Urothelium cell line (cell line): ENCODE measurements around the gene PCDHGC5.

Source experiments
- DNase-seq: peaks from one replicate; pipeline ENCODE4 v3.0.0; 2011; ENCODE audit warnings: low spot score, mixed read lengths
- FAIRE-seq: peaks from 2 replicates; lab custom pipeline; 2011; peaks lifted over from hg19 to GRCh38; lab: Jason Lieb, UNC

The PCDHGC5 gene

DNA sequence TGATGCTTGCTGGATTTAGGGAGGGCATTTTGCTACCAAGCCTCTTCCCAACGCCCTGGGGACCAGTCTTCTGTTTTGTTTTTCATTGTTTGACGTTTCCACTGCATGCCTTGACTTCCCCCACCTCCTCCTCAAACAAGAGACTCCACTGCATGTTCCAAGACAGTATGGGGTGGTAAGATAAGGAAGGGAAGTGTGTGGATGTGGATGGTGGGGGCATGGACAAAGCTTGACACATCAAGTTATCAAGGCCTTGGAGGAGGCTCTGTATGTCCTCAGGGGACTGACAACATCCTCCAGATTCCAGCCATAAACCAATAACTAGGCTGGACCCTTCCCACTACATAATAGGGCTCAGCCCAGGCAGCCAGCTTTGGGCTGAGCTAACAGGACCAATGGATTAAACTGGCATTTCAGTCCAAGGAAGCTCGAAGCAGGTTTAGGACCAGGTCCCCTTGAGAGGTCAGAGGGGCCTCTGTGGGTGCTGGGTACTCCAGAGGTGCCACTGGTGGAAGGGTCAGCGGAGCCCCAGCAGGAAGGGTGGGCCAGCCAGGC lies 23.0 kb downstream of the PCDHGC5 start:
- DNase-seq (no peak), FAIRE-seq (no peak)

- DNase-seq: peak; percentile 20
- FAIRE-seq: no peak
These were observed 23.6 kb downstream of the PCDHGC5 start for GRCh38 chr5:141512390-141512910.

GRCh38 chr5:141512911-141513626 lies 24.2 kb downstream of the PCDHGC5 start:
- DNase-seq: no peak

DNA sequence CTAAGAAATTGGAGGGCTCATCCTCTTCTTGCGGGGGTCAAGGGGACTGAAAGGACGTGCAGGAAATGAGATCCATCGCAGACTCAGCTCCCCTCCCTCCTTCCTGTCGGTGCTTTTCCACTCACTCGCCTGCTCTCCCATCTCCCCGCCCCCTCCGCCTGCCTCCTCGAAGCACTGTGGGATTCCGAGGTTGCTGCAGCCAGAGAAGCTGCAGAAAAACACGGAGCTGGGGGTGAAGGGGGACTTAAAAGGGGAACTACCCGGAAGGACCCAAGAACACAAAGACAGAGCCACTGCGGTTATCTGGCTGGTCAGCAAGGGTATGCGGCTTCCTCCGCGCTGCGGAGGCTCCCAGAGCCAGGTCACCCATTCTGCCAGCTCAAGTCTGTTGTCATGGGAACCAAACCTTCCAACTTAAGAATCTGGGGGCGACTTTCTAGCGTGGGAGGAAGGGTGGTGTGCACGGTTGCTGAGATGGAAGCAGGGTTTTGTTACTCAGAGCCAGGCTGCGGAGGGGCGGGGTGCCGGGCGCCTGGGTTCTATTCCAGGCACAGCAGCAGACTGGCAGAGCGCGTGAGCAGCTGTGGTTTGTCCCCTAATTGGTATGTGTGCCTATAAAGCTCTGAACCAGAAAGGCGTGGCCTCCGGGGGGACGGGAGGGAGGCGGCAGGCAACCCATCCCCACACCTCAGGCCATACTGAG lies 24.9 kb downstream of the PCDHGC5 start:
- peak; percentile 66 for DNase-seq
- no peak for FAIRE-seq

More at GRCh38 chr5:141512911-141513626, 24.2 kb downstream of the PCDHGC5 start:
- no peak for FAIRE-seq

DNA sequence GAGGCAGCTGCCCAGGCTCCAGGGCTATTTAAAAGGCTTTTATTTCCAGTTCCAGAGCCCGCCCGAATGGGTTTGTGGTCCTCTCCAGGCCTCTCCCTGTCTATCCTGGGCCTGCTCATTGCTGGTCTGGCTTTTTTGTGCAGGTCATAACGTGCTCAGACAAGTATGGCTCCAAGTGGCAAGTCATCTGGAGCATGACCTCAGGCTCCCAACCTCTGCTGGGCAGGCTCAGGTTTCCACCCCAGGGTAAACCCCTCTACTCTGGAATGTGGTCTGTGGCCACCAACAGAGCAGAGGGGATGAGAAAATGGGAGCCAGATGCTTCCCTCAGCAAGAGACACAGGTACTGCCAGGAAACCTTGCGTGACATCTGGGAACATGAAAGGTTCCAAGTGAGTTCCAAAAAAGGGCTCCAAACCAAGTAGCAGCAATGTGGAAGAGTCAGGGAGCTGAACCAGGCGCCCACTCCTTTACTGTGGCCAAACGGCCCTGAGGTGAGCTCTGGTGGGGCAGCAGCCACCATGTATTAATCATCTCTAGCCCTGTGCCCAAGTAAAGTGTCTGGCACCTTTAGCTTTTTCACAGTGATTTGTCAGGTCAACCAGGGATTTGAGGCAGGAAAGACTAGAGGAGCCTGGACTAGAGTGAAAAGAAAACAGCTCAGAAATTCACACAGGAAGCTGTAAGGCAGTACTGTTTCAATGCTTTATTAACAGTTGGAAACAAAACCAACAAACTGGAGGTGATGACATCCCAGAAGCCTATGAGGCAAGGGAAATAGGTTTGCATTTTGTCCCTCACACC lies 25.7 kb downstream of the PCDHGC5 start:
- FAIRE-seq (no peak), DNase-seq (peak; percentile 53)

DNA sequence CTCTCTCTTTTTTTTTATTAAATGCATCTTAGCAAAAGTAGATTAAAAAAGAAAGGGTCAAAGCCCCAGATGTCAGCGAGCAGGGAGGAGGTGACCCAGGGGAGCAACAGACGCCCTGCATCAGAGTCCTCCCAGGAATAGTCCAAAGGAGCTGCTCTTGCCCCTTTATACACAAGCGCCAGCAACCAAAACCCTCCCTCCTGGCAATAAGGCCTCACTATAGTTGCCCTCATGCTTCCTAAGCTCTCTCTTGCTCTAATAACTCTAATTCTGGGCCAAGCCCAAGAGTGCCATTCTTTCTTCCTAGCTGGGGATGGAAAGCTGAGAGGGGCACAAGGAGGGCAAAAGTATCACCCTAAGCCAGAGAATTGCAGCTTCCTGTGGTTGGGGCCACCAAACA lies 26.3 kb downstream of the PCDHGC5 start:
- FAIRE-seq (no peak), DNase-seq (no peak)

DNA sequence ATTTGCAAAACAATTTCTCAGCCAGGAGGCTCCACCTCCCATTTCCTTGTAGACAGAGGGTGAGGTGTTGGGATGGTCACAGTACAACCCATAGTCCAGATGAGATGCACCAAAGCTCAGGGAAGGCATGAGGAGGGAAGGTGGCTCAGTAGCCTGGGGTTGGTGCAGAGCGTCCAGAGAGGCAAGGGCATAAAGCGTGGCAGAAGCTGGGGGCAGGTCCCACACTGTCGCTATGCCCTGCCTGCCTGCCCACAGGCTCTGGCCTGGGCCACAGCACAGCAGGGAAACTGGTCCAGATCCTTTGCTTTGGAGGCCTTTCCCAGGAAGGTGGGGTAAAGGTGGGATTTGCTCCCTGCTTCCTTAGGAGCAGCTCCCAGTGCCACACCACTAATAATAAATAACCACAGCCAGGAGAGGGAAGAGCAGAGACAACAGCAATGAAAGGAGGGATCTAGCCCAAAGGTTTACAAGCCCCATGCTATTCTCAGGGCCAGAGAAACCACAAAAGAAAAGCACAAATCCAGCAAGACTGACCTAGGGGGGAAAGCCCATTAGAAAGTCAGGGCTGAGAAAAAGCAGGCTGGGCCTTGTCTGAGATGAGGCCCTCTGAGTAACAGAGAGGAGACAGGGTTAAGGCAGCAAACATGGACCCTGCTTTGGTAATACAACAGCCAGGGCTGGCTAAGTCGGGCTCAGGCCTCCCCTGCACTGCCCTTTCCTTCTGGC lies 27.2 kb downstream of the PCDHGC5 start:
- FAIRE-seq (no peak), DNase-seq (no peak)

- no peak for DNase-seq
- no peak for FAIRE-seq
These were observed 27.8 kb downstream of the PCDHGC5 start for GRCh38 chr5:141516672-141517025.

GRCh38 chr5:141517312-141517711 lies 28.4 kb downstream of the PCDHGC5 start:
- FAIRE-seq (no peak), DNase-seq (no peak)

DNA sequence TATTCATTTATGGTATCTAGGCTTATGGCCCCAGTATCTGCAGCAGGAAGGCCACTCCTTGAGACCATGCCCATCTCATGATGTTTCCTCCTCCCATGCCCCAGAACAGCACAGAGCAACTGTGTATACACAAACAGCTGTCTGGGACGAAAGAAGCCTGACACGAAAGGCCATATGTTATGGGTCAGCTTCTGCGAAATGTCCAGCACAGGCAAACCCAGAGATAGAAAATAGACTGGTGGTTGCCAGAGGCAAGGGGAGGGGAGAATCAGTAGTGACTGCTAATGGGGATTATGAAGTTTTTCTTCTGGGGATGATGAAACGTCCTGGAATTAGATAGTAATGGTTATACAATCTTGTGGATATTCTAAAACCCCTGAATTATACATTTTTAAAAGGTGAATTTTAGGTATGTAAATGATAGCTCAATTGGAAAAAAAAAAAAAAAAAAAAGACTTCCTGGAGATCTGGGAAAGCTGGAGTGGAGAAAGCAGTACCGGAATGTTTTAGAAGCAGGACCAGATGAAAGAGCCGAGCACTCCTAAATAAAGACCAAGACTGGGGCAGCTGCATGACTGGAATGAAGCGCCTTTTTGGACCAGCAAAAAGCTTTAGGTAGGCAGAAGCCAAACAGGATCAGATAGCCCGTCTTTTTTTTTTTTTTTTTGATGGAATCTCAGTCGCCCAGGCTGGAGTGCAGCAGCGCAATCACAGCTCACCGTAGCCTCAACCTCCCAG lies 29.2 kb downstream of the PCDHGC5 start:
- no peak for FAIRE-seq
- DNase-seq: no peak

- FAIRE-seq: no peak
- no peak for DNase-seq
These were observed 29.7 kb downstream of the PCDHGC5 start for GRCh38 chr5:141518618-141519015.

DNA sequence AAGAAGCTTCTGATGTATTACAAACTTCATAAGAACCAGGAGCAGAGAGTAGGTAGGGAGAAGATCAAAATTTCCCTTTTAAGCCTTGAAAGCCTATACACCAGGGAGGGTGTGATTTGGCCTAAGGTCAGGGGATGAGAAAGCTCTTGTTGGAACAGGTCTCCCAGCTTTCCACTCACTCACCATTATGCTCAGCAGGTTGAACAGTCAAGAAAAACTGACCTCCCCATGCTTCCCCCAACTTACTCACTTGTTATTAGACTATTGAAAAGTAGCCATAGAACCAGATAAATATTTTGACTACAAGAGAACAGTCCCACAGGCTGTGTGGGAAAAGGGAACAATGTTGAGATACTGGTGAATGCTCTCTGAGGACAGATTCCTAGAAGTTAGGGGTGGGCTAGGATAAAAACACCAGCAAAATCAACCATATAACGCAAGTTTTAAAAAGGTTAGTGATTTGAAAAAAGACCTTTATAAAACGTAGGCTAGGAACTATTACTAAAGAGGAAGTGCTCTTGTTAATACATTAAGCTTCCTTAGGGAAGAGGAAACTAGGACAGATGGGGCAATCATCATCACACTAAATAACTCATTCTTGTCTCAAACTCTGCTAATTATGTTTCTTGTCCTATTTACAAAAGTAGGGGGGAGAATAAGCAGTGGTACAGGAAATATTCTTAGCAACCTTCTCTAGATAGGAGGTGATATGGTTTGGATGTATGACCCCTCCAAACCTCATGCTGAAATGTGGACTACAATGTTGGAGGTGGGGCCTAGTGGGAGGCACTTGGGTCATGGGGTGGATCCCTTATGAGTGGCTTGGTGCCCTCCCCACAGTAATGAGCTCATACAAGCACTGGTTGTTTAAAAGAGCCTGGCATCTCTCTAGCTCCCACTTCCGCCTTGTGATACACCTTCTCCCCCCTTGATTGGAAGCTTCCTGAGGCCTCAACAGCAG lies 31.0 kb downstream of the PCDHGC5 start:
- no peak for FAIRE-seq
- DNase-seq: no peak

DNA sequence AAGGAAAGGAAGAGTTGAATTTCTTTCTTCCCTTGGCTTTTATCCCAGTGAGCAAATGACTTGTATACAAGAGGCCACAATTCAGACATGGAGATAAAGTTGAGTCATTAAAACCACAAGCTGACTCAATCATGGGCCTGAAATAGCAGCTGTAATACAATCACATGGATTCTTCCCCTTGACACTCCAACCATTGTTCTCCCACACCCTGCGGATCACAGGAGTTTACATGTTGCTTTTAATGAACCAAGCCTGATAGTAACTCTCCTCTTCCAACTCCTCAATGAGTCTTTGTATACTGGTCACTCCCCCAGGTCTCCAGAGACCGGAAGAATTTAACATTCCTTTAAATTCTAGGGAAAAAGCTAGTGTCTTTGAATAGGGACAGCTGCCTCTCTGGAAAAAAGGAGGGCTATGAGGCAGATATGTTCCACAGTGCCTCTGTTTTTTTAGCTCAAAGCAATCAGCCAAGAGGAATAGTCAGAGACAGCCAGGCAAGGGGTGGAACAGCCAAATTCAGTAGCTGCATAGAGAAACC lies 32.4 kb downstream of the PCDHGC5 start:
- DNase-seq: peak; percentile 80
- FAIRE-seq: no peak

DNA sequence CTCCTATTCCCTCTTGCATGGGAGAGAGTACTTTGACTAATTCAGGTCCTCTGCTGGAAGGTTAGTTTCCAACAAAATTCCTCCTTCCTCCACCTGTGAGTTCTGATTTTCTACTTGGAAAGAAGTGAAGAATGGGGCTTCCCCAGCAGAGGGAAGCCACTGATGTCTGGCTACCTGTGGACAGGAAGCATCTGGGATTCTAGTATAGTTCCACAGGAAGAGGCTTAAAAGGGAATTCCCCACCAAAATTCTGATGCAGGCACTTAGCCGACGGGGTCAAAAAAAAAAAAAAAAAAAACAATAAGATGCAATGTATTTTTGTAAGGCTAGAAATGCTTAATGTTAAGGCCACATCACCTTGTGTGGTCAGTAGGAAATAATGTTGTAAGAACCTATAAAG lies 33.4 kb downstream of the PCDHGC5 start:
- no peak for DNase-seq
- no peak for FAIRE-seq

DNA sequence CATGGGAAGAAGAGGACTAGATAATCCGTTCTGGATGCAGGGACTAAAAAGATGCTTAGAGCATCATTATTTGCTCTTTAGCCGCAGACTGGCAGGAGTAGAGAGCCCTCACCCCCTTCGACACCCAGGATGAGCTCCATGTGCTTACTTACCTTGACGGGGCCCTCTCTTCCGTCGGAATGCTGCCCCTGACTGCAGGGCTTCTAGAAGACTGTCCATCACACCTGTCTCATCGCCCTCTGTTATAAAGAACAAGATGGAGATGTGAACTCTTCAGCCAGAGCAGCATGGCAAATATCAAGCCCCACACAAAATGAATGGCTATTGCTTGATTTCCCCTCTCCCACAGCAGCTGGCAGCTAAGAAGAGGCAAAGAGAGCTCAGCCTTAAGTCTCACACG lies 35.1 kb downstream of the PCDHGC5 start:
- DNase-seq (no peak), FAIRE-seq (no peak)

GRCh38 chr5:141524604-141525597 lies 36.0 kb downstream of the PCDHGC5 start:
- no peak for FAIRE-seq
- peak; percentile 78 for DNase-seq

DNA sequence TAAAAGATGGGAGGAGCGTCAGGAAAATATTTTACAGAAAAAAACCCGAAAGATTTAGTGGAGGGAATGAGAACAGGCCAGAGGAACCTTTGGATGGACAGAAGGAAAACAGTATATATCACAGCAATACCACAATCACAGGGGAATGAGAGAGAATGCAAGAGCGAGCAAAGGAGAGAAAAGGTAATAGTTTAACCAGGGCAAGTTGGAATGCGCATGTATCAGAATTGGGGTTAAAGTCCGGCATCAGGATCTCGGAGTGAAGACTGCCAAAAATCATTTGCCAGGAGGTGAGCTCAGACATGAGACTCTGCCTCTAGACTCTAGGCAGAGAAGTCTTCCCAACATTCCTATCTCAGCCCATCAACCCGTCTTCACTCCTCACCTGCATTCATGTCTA lies 36.8 kb downstream of the PCDHGC5 start:
- no peak for FAIRE-seq
- DNase-seq: no peak
